Smooth muscle cell (in vitro differentiated cells): Measurements from ENCODE around the gene SYTL3. TPM values are rescaled to one million over a fixed set of nuclear protein-coding genes. Genes with fewer than 3 reads are reported as not detected.

ENCODE experiments used
- DNase-seq: peaks from one replicate; lab custom pipeline; 2025; ENCODE audit not compliant: unreplicated experiment; lab: John Stamatoyannopoulos, UW
- H2AFZ ChIP-seq: fragments of 200-600 bp; sonication (generic); 2 replicates; pipeline ENCODE4 v1.6.0; 2016; ENCODE audit warnings: antibody characterized with exemption, low read depth, mild to moderate bottlenecking
- H3F3A ChIP-seq: fragments of 200-600 bp; sonication (generic); 2 replicates; pipeline ENCODE4 v1.6.0; 2017; ENCODE audit warnings: antibody characterized with exemption, low read depth
- H3K27ac ChIP-seq: fragments of 200-600 bp; sonication (generic); 2 replicates; pipeline ENCODE4 v1.5.1; 2016; ENCODE audit warnings: low read depth, mild to moderate bottlenecking
- H3K27me3 ChIP-seq: fragments of 200-600 bp; sonication (generic); 2 replicates; pipeline ENCODE4 v1.6.1; 2016; ENCODE audit warnings: low read depth, mild to moderate bottlenecking
- H3K36me3 ChIP-seq: fragments of 200-600 bp; sonication (generic); 2 replicates; pipeline ENCODE4 v1.5.1; 2016; ENCODE audit warnings: low read depth
- H3K4me1 ChIP-seq: fragments of 200-600 bp; sonication (generic); 2 replicates; pipeline ENCODE4 v1.5.1; 2016; ENCODE audit warnings: low read depth
- H3K4me2 ChIP-seq: fragments of 200-600 bp; sonication (generic); 2 replicates; pipeline ENCODE4 v1.6.0; 2016; ENCODE audit warnings: mild to moderate bottlenecking
- H3K4me3 ChIP-seq: fragments of 200-600 bp; sonication (generic); 2 replicates; pipeline ENCODE4 v1.5.1; 2016; ENCODE audit warnings: mild to moderate bottlenecking
- H3K79me2 ChIP-seq: fragments of 200-600 bp; sonication (generic); 2 replicates; pipeline ENCODE4 v1.6.0; 2016; ENCODE audit warnings: low read depth, mild to moderate bottlenecking
- H3K9ac ChIP-seq: fragments of 200-600 bp; sonication (generic); 2 replicates; pipeline ENCODE4 v1.6.0; 2016; ENCODE audit warnings: low read depth
- H3K9me3 ChIP-seq: fragments of 200-600 bp; sonication (generic); replicated peaks from 2 replicates; pipeline ENCODE4 v1.5.1; 2016; ENCODE audit warnings: low read depth
- H4K20me1 ChIP-seq: fragments of 200-600 bp; sonication (generic); 2 replicates; pipeline ENCODE4 v1.6.0; 2016; ENCODE audit warnings: low read depth
- WGBS: methylation state at CpG from one replicate; pipeline ENCODE4 v1.1.7; 2016; ENCODE audit warnings: low lambda C conversion rate; 5-methylcytosine and 5-hydroxymethylcytosine counted together
- polyA plus RNA-seq: library from polyadenylated mRNA; unstranded; fragments of >200 nt; fragmentation: Nextera tagmentation; extraction: Ambion mirVana; gene quantifications from 2 replicates; pipeline ENCODE4 v1.2.1, GENCODE V29; 2016
- total RNA-seq: library from RNA; depleted of rRNA; stranded (reverse); fragments of >200 nt; gene quantifications from 2 replicates; pipeline ENCODE4 v1.2.3, GENCODE V29; 2014
- TF ChIP-seq, protein P1 (sequence below): fragments of 200-600 bp; sonication (generic); IDR thresholded peaks from 2 replicates; pipeline ENCODE4 v1.5.1; 2017; ENCODE audit warnings: borderline replicate concordance, mild to moderate bottlenecking, antibody characterized with exemption; ENCODE audit not compliant: insufficient read depth, poor library complexity, severe bottlenecking

The SYTL3 gene
- total and polyA plus RNA-seq, 2 experiments from 2014 or later: 0.13 to 1.2 TPM

DNA sequence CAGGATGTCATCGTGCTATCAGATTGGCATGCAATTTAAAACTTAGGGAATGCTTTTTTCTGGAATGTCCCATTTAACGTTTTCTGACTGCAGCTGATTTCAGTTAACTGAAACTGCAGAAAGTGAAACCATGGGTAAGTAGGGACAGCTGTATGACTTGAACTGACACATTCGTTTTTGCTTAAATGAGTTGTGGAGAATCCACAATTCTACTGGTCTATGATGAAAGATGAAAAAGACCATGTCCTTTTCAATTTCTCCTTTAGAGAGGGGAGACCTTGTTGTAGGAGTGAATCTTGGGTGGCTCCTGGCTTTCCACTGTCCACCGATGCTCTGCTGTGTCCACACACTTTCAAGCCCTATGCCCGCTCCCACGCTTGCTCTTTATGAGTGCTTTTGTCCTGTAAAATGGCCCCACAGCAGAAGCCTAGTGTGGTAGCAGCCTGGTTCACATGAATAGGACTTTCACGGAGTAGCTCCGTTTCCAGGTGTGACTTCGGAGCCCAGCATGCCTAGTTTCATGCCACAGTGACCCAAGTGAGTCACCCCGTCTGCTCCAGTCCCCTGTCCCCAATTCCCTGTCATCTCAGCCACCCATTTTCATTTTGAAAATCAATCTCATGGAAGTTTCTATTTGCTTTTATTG lies 27.2 kb upstream of the SYTL3 start:
- TF ChIP-seq, protein P1, sequence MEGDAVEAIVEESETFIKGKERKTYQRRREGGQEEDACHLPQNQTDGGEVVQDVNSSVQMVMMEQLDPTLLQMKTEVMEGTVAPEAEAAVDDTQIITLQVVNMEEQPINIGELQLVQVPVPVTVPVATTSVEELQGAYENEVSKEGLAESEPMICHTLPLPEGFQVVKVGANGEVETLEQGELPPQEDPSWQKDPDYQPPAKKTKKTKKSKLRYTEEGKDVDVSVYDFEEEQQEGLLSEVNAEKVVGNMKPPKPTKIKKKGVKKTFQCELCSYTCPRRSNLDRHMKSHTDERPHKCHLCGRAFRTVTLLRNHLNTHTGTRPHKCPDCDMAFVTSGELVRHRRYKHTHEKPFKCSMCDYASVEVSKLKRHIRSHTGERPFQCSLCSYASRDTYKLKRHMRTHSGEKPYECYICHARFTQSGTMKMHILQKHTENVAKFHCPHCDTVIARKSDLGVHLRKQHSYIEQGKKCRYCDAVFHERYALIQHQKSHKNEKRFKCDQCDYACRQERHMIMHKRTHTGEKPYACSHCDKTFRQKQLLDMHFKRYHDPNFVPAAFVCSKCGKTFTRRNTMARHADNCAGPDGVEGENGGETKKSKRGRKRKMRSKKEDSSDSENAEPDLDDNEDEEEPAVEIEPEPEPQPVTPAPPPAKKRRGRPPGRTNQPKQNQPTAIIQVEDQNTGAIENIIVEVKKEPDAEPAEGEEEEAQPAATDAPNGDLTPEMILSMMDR: no peak
- no peak for DNase-seq
- H2AFZ ChIP-seq: no peak overlapping the region
- no peak overlapping the region for H3K4me3 ChIP-seq
- no peaks in the 10 kb centered on the region for H3K36me3 ChIP-seq
- no peak overlapping the region for H3K9ac ChIP-seq
- no peaks in the 10 kb centered on the region for H3K79me2 ChIP-seq
- H3F3A ChIP-seq: no peaks in the 10 kb centered on the region
- H3K27ac ChIP-seq: no peak overlapping the region
- no peaks in the 10 kb centered on the region for H3K9me3 ChIP-seq
- H4K20me1 ChIP-seq: no peaks in the 10 kb centered on the region
- H3K4me1 ChIP-seq: no peaks in the 10 kb centered on the region
- 97% methylated on average over 10 of the region's 10 CpGs for WGBS
- no peak overlapping the region for H3K4me2 ChIP-seq
- H3K27me3 ChIP-seq: no peaks in the 10 kb centered on the region

DNA sequence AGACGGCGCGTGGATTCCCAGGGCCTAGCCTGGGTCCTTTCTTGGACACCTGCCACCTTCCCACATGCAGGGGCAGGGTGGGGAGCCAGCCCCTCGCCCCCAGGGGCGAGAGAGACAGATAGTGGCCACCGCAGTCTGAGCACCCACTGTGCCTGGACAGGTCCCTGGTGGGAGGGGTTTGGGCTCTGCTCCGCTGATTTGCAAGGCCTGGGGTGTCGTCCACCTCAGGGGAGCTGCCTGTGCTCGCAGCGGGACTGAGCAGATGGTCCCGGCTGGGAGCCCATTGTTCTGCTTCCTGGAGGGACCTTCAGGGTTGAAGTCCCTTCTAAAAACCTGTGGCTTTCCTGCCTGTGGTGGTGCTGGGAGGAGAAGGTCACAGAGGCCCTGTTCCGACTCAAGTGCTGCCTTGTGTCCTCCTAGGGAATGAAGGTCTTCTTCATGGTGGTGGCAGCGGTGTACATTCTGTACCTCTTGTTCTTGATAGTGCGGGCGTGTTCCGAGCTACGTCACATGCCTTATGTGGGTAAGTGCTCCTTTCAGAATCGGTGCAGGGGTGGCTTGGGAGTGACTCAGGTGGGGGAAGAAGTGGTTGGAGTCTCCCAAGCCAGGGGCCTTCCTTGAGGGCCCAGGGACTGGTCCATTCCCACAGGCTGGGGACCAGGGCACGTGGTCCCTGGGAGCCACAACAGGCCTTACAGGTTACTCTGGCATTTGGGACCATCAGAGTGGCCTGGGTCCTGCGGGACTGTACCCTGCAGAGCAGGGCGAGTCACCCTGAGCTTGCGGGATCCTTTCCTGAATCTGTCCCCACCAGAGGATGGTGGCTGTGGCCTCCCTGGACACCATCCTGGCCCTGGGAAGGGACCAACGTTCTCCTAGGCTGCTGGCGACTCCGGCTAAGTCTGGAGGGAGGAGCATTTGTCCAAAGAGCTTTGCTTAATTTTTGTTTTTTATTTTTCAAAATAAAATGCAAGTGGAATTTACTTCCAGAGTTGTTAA lies 24.9 kb upstream of the SYTL3 start:
- H3K79me2 ChIP-seq: no peaks in the 10 kb centered on the region
- no peaks in the 10 kb centered on the region for H3K27me3 ChIP-seq
- no peaks in the 10 kb centered on the region for H3K9me3 ChIP-seq
- no peak for DNase-seq
- no peak overlapping the region for H2AFZ ChIP-seq
- H3K4me3 ChIP-seq: no peak overlapping the region
- H3F3A ChIP-seq: no peaks in the 10 kb centered on the region
- H3K4me1 ChIP-seq: no peaks in the 10 kb centered on the region
- WGBS: 96% methylated on average over 25 of the region's 25 CpGs
- TF ChIP-seq, protein P1: no peak
- H3K9ac ChIP-seq: no peak overlapping the region
- H3K4me2 ChIP-seq: no peak overlapping the region
- H3K36me3 ChIP-seq: no peaks in the 10 kb centered on the region
- H3K27ac ChIP-seq: no peak overlapping the region
- no peaks in the 10 kb centered on the region for H4K20me1 ChIP-seq

DNA sequence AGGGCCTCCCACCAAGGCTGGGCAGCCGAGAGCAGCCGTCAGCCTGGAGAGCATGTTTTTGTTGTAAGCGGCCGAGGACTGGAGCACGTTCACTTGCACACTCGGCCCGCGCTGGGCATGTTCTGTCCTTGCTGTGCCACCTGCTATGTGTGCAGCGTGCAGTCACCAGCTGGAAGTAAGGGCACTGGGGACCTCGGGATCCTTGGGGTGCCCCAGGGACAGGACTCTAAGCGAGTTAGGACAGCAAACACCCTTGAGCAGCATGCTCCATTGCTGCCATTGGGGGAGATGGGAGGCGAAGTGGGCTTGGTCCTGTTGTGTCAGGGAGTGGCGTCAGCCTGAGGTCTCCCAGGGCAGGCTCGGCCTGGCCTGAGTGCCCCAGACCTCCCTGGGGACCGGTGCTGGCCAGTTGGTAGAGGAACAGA lies 24.0 kb upstream of the SYTL3 start:
- TF ChIP-seq, protein P1: no peak

More for the DNA sequence above, 24.0 kb upstream of the SYTL3 start:
- Histone ChIP-seq H3K9ac (no peak overlapping the region), H3K27me3 (no peaks in the 10 kb centered on the region), H2AFZ (no peak overlapping the region), H3K79me2 (no peaks in the 10 kb centered on the region), H4K20me1 (no peaks in the 10 kb centered on the region), H3K9me3 (no peaks in the 10 kb centered on the region), H3K4me1 (no peaks in the 10 kb centered on the region), H3F3A (no peaks in the 10 kb centered on the region), H3K36me3 (no peaks in the 10 kb centered on the region), H3K4me3 (no peak overlapping the region), H3K27ac (no peak overlapping the region), H3K4me2 (no peak overlapping the region)
- WGBS: 99% methylated on average over 15 of the region's 15 CpGs
- no peak for DNase-seq
